Measurements from ENCODE around the gene HCST.

The HCST gene

GRCh38 chr19:35939307-35940077 is 37.2 kb downstream of the HCST start:
- no peak for DNase-seq

- no peak for DNase-seq
Measured at GRCh38 chr19:35940078-35940775, 37.9 kb downstream of the HCST start.

DNA sequence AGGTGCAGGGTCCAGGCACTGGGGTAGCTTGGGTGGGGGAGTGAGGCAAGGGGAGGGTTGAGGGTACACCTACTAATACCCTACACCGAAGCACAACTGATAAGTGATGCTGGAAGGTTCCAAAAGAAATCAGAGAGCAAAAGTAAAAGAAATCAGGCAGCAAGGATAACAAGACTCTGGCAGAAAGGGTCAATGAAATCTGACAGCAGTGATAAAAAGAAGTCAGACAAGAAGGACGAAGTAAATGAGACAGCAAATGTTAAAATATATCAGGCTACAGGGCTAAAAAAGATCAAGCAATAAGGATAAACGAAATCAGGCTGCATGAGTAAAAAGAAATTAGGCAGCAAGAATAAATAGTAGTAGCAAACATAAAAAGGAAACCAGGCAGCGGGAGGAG is 38.5 kb downstream of the HCST start:
- no peak for DNase-seq

DNA sequence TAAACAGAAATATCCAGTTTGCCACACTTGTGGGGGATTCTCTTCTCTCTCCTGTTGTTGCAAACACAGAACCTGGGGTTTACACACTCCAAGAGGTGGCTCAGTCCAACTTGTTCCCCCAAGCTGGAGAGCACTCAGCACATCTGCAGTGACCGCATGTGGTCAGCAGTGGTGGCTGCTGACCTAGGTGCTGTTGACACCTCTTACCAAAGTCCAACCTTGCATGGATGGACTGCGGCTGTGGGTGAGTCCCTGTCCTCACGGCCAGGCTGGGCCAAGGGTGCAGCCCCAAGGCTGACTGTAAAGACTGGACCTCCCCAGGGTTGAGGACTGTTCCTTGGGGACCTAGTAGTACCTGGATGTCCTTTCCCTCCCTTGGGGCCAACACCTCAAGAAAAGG is 39.9 kb downstream of the HCST start:
- no peak for DNase-seq

DNA sequence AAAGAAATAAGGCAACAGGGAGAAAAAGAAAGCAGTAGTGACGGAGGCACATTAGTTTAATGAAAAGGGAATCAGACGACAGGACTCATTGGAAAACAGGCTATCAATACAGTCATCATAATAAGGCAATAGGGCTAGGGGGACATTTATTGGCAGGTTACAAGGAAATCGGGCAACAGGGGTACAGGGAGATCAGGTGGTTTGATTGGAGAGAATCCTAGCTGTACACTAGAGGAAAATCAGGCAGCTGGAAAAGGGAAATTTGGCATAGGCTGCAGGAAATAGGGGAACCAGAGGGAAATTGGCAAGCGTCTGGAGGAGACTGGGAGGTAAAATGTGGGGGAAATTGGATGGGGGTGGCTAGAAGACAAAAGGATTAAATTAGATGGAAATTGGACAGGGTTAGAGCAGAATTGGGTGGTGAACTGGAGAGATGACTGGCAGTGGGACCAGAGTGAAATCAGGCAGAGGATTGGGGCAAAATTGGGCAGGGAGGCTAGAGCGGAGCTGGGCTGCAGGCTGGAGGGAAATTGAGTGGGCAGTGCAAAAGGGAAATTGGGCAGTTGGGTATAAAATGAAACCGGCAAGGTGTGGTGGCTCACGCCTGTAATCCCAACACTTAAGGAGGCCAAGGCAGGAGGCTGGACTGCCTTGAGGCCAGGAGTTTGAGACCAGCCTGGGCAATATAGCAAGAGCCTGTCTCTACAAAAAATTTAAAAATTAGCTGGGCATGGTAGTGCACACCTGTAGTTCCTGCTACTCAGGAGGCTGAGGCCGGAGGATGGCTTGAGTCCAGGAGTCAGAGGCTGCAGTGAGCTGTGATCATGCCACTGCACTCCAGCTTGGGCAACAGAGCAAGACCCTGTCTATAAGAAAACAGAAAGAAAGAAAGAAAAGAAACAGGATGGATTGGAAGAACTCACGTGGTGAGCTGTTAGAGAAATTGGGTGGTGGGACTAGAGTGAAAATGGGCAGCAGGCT is 41.3 kb downstream of the HCST start:
- no peak for DNase-seq

- DNase-seq: no peak
Measured at GRCh38 chr19:35944556-35944955, 42.2 kb downstream of the HCST start.

- no peak for DNase-seq
Measured at GRCh38 chr19:35945121-35945790, 42.9 kb downstream of the HCST start.

GRCh38 chr19:35946203-35946602 is 43.9 kb downstream of the HCST start:
- no peak for DNase-seq

- no peak for DNase-seq
Measured at GRCh38 chr19:35949131-35949530, 46.8 kb downstream of the HCST start.

All from NCI-H510A (cell line).